HEK293 (cell line): ENCODE measurements around the gene LCOR.
A peak's percentile ranks its signal among the peaks of the same experiment; 100 is the strongest.

ENCODE experiments used
- ATF2 ChIP-seq: fragments of 450-650 bp; formaldehyde crosslinking; IDR thresholded peaks from 2 replicates; pipeline ENCODE4 v1.5.1; 2016; ENCODE audit warnings: missing biosample characterization, missing genetic modification characterization, low read depth
- CTCF ChIP-seq: fragments of 450-650 bp; formaldehyde crosslinking; IDR thresholded peaks from 2 replicates; pipeline ENCODE4 v1.5.1; 2016; ENCODE audit warnings: missing biosample characterization, missing genetic modification characterization
- EGR2 ChIP-seq: fragments of 450-650 bp; formaldehyde crosslinking; IDR thresholded peaks from 2 replicates; pipeline ENCODE4 v1.5.1; 2016; ENCODE audit warnings: low read depth, missing biosample characterization, missing genetic modification characterization
- SALL2 ChIP-seq: fragments of 450-650 bp; formaldehyde crosslinking; IDR thresholded peaks from 2 replicates; pipeline ENCODE4 v1.5.0; 2017; ENCODE audit warnings: missing biosample characterization, mild to moderate bottlenecking, missing genetic modification characterization, borderline replicate concordance
- ZBTB17 ChIP-seq: fragments of 450-650 bp; formaldehyde crosslinking; IDR thresholded peaks from 2 replicates; pipeline ENCODE4 v1.5.1; 2016; ENCODE audit warnings: missing biosample characterization, missing genetic modification characterization
- ZBTB8A ChIP-seq: fragments of 450-650 bp; formaldehyde crosslinking; IDR thresholded peaks from 2 replicates; pipeline ENCODE4 v1.5.1; 2016; ENCODE audit warnings: missing biosample characterization, missing genetic modification characterization
- ZNF423 ChIP-seq: fragments of 450-650 bp; formaldehyde crosslinking; IDR thresholded peaks from 2 replicates; pipeline ENCODE4 v1.5.1; 2016; ENCODE audit warnings: missing biosample characterization, missing genetic modification characterization
- ZNF571 ChIP-seq: fragments of 450-650 bp; formaldehyde crosslinking; IDR thresholded peaks from 2 replicates; pipeline ENCODE4 v1.5.0; 2017; ENCODE audit warnings: missing biosample characterization, missing genetic modification characterization
- ZNF660 ChIP-seq: fragments of 450-650 bp; IDR thresholded peaks from 2 replicates; pipeline ENCODE4 v1.5.1; 2018; ENCODE audit warnings: missing biosample characterization, mild to moderate bottlenecking, missing genetic modification characterization

DNA sequence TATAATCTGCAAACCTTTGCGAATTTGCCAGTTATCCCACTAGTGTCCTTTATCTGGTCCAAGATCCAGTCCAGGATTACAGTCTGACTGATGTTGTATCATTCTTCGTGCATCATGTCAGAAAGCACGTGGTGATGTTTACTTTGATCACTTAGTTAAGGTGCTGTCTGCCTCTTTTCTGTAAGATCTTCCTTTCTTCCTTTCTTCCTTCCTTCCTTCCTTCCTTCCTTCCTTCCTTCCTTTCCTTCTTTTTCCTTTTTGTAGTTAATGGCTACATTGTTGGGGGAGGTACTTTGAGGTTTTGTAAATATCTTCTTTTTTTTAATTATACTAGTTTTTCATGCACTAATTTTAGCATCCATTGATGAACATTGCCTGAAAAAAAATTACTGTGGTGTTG is 80.3 kb downstream of the LCOR start:
- no peak for TF ChIP-seq ZNF423
- no peak for TF ChIP-seq ZNF660
- TF ChIP-seq CTCF, result no peak
- TF ChIP-seq SALL2 (tag by site-specific recombination), result no peak
- TF ChIP-seq ATF2 (tag by site-specific recombination), result no peak
- TF ChIP-seq ZNF571 (tag by site-specific recombination), result no peak
- TF ChIP-seq ZBTB17 (tag by site-specific recombination), result 0 out of 2 replicates have a peak, but pooled peaks have one; percentile 32
- no peak for TF ChIP-seq ZBTB8A (tag by site-specific recombination)
- no peak for TF ChIP-seq EGR2 (tag by site-specific recombination)
